Measurements from ENCODE around the gene RSPH9.
A peak's percentile ranks its signal among the peaks of the same experiment; 100 is the strongest.

- TF ChIP-seq, protein P1, sequence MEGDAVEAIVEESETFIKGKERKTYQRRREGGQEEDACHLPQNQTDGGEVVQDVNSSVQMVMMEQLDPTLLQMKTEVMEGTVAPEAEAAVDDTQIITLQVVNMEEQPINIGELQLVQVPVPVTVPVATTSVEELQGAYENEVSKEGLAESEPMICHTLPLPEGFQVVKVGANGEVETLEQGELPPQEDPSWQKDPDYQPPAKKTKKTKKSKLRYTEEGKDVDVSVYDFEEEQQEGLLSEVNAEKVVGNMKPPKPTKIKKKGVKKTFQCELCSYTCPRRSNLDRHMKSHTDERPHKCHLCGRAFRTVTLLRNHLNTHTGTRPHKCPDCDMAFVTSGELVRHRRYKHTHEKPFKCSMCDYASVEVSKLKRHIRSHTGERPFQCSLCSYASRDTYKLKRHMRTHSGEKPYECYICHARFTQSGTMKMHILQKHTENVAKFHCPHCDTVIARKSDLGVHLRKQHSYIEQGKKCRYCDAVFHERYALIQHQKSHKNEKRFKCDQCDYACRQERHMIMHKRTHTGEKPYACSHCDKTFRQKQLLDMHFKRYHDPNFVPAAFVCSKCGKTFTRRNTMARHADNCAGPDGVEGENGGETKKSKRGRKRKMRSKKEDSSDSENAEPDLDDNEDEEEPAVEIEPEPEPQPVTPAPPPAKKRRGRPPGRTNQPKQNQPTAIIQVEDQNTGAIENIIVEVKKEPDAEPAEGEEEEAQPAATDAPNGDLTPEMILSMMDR (IDR thresholded peaks at IDR 0.05), result no peak
- no peak; the same call in 1 of the 2 replicates for TF ChIP-seq RCOR1 (IDR thresholded peaks at IDR 0.05; ENCODE audit: low read length)
- TF ChIP-seq RAD21 (IDR thresholded peaks at IDR 0.05; ENCODE audit: low read length), result no peak
- no peak for TF ChIP-seq YY1 (IDR thresholded peaks at IDR 0.05; ENCODE audit: low read depth)
- no peak; the same call in 1 of the 2 replicates for TF ChIP-seq SIN3A (IDR thresholded peaks at IDR 0.05; ENCODE audit: borderline replicate concordance, low read depth, low read length)
- TF ChIP-seq EZH2phosphoT487 (IDR thresholded peaks at IDR 0.05; ENCODE audit: borderline replicate concordance, low read depth), result no peak
- peak; percentile 77 for TF ChIP-seq MAX (IDR thresholded peaks at IDR 0.05; ENCODE audit: low read depth)
- no peak for TF ChIP-seq JUND (IDR thresholded peaks at IDR 0.05)
Measured at GRCh38 chr6:43629505-43630300, 15.1 kb upstream of the RSPH9 start.
